PC-3 (cell line): ENCODE data around the gene PACRG.

ENCODE experiments used
- CTCF ChIP-seq: fragments of 300-600 bp; sonication (generic); conservative IDR thresholded peaks from 2 replicates; pipeline ENCODE4 v1.5.1; 2017; ENCODE audit warnings: antibody characterized with exemption, low read depth, mild to moderate bottlenecking, low read length
- EZH2phosphoT487 ChIP-seq: fragments of 300-600 bp; sonication (generic); IDR thresholded peaks from 2 replicates; pipeline ENCODE4 v1.6.1; 2018; ENCODE audit warnings: mild to moderate bottlenecking, antibody characterized with exemption, low read length, borderline replicate concordance

GRCh38 chr6:163086624-163086920 lies 358.8 kb downstream of the PACRG start:
- TF ChIP-seq CTCF (no peak), EZH2phosphoT487 (no peak)
